HG02938 (cell line): ENCODE data around the gene LGALS8.
"Not testable (repeated sequence)": the region's sequence is repeated elsewhere in the genome, so short reads cannot be mapped to it uniquely, and the experiment has no call there.

Experiments
- ATAC-seq: cut with Tn5 transposase; IDR thresholded peaks from one replicate; pipeline ENCODE4 v1.9.1; 2021; ENCODE audit warnings: mild to moderate bottlenecking, moderate library complexity; ENCODE audit not compliant: unreplicated experiment

Gene LGALS8

GRCh38 chr1:236580404-236580803, 56.6 kb downstream of the LGALS8 start:
- not testable (repeated sequence) for ATAC-seq

DNA sequence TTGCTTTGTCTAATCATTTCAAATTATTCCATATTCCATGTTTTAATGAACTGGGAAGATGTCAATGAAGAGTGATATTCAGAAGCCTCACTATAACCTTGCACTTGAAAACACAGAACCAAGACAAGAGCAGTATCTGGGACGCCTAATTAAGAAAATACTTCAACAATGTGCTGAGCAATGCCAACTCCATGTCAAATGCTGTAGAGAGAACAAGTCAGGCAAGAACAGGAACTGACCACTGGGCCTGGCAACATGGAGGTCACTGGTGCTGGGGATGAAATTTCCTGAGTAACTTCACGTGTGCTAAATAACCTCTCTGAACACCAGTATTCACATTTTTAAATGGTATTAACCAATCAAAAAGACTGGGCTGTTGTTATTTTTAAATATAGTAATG, 57.7 kb downstream of the LGALS8 start:
- no peak for ATAC-seq

GRCh38 chr1:236589531-236589930, 65.7 kb downstream of the LGALS8 start:
- no peak for ATAC-seq

DNA sequence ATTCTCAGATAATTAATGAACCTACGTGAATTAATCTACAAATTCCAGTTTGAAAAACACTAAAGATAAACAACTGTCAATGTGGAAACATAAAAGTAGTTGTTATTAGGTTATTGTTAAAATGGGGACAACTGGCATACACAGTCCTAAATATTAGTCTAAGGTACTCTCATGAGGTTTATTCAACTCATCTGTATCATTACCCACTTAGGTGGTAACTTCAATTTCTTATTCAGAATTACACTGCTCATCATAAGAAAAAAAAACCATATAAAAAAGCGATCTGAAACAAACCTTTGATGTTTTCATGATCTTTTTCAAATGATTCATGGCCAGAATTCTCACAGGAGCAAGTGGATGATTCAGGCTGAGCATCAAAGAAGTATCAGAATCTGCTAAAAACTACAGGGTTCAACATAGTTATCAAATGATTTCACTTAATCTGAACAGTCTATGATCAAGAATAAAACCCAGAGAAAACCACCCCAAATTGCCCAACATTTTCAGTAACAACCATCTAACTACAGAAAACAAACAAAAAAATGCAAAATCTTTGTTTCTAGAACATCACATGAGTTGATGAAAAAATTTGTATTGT, 66.9 kb downstream of the LGALS8 start:
- no peak for ATAC-seq

DNA sequence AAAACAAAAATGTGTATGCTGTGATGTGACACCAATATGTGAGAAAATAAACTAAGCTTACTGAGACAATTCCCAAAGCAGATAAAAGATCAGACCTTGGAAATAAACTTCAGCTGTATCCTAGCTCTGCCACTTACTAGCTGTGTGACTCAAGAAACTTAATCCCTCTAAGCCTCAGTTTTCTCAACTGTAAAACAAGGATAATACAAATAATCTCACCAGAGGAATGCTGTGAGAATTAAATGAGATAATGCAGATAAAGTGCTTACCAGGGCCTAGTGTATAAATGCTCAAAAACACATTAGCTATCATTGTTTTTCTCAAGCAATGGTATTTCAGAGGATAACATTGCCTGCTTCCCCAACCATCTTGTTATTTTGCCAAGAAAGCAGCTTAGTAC, 78.4 kb downstream of the LGALS8 start:
- ATAC-seq: no peak
